Naive thymus-derived CD8-positive, alpha-beta T cell (primary cell): ENCODE results near the gene WDR26. TPM values are rescaled to one million over a fixed set of nuclear protein-coding genes. Genes with fewer than 3 reads are reported as not detected.
"Not testable (repeated sequence)": the region's sequence is repeated elsewhere in the genome, so short reads cannot be mapped to it uniquely, and the experiment has no call there.

Experiments used
- ATAC-seq, 2 donors: fragments of 150-1000 bp; cut with Tn5 transposase in 1 of 2; sonication (Bioruptor Pico), chemical (Tn5 transposase) in 1 of 2; 1 replicate in 1 of 2; 2 replicates in 1 of 2; pipeline ENCODE4 v1.10.0; 2021; ENCODE audit warnings: mild to moderate bottlenecking in 2 of 2, moderate library complexity in 2 of 2
- POLR2A ChIA-PET: fragments of 350-600 bp; sonication (Branson Sonifier 250); formaldehyde crosslinking; loops from one replicate; lab custom pipeline; 2021; ENCODE audit warnings: antibody characterized with exemption; lab: Charles Lee
- DNase-seq, 10 donors: peaks; one replicate each; pipeline versions ENCODE4 v3.0.0 to v3.0.0-alpha.2; 2020 to 2022
- H3K27ac Mint-ChIP-seq, 10 donors: one replicate each; pipeline ENCODE4 v1.8.0; 2020 to 2022; ENCODE audit warnings: mild to moderate bottlenecking in 10 of 10, mixed read lengths in 10 of 10, moderate library complexity in 4 of 10, inconsistent platforms in 1 of 10
- H3K27me3 Mint-ChIP-seq, 5 donors: one replicate each; pipeline ENCODE4 v1.8.0; 2021 to 2022; ENCODE audit warnings: mixed read lengths in 5 of 5
- H3K36me3 Mint-ChIP-seq, 3 donors: one replicate each; pipeline ENCODE4 v1.8.0; 2020 to 2022; ENCODE audit warnings: mixed read lengths in 3 of 3, mild to moderate bottlenecking in 2 of 3, inconsistent platforms in 1 of 3
- H3K4me1 Mint-ChIP-seq, 4 donors: one replicate each; pipeline ENCODE4 v1.8.0; 2021 to 2022; ENCODE audit warnings: mixed read lengths in 4 of 4
- H3K4me3 Mint-ChIP-seq, 10 donors: one replicate each; pipeline ENCODE4 v1.8.0; 2020 to 2022; ENCODE audit warnings: mild to moderate bottlenecking in 10 of 10, mixed read lengths in 10 of 10, moderate library complexity in 6 of 10, inconsistent platforms in 1 of 10
- H3K9me3 Mint-ChIP-seq, 9 donors: one replicate each; pipeline ENCODE4 v1.8.0; 2020 to 2022; ENCODE audit warnings: mixed read lengths in 9 of 9, mild to moderate bottlenecking in 3 of 9, inconsistent platforms in 1 of 9, moderate library complexity in 1 of 9
- polyA plus RNA-seq, 3 donors: library from polyadenylated mRNA; unstranded; fragments of 300-500 nt; fragmentation: Illumina TruSeq; gene quantifications; one replicate each; pipeline ENCODE4 v1.2.3, GENCODE V29; 2021
- total RNA-seq, 8 experiments: library from RNA in 2 of 8; stranded (reverse) in 2 of 8; gene quantifications; one replicate each; pipeline ENCODE4 v1.2.3 and lab custom pipeline; 2021 to 2026

Gene WDR26
- total and polyA plus RNA-seq, 5 experiments from 2014 or later: 2.7 to 121 (median 3.8) TPM

DNA sequence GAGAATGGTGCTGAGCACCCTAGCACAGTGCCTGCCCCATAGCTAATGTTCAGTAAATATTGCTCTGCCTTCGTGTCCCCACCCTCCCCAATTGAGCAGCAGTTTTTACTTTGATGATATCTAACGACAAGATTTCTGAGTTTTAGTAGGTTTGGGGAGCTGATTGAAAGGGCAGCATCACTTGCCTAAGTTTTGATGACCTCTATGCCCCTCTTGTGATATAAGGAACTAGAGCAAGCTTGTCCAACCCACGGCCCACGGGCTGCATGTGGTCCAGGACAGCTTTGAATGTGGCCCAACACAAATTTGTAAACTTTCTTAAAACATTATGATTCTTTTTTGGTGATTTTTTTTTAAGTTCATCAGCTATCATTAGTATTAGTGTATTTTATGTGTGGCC lies 76.4 kb downstream of the WDR26 start:
- Mint-ChIP-seq H3K27ac (peak overlapping the region in 7 of 10 donors; percentile 35 to 93 (median 87)), H3K4me1 (peaks cover 28 to 72% (median 64%) of the 10 kb centered on the region in 4 donors), H3K9me3 (no peaks in the 10 kb centered on the region), H3K36me3 (peaks cover 3 to 26% (median 5%) of the 10 kb centered on the region in 3 donors), H3K27me3 (no peaks in the 10 kb centered on the region), H3K4me3 (peak overlapping the region; percentile 89 to 97 (median 94))
- ATAC-seq (no peak), DNase-seq (no peak)
- POLR2A ChIA-PET: interaction anchor here (1.4 to 2.5 kb wide), 7 partner anchors 10 to 74 kb away, joined by 3 to 11 read pairs (median 7); partner anchors contain the start of gene NVL

DNA sequence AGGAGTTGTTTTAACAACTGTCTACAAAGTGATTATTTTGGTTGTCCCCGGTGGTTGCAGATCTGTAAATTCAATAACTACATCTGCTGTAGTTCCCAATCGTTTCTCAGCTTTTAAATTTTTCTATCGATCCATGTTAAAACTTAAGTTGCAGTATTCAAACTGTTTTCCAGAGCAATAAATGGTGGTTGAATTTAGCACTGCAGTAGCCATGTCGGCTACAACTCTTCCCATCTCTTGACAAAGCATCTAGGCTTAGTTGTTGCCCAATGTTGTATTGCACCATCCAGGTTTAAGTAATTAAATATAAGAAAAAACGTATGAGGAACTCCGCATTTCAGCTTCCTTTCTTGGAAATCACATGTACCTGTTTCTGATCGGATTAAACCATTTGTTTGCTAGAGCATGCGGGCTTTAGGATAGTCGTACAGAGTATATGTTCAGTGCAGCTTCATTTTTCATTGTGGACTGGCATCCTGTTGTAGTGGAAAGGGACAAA lies 76.9 kb downstream of the WDR26 start:
- Mint-ChIP-seq H3K4me1 (peaks cover 28 to 68% (median 59%) of the 10 kb centered on the region in 4 donors), H3K36me3 (peaks cover 3 to 22% (median 5%) of the 10 kb centered on the region in 3 donors), H3K4me3 (peak overlapping the region; percentile 89 to 97 (median 94)), H3K9me3 (no peaks in the 10 kb centered on the region), H3K27ac (peak overlapping the region; percentile 76 to 94 (median 90)), H3K27me3 (no peaks in the 10 kb centered on the region)
- POLR2A ChIA-PET: interaction anchor here (1.4 to 2.5 kb wide), 9 partner anchors 10 to 75 kb away, joined by 3 to 11 read pairs (median 5); partner anchors contain the start of gene NVL
- no peak for ATAC-seq
- DNase-seq: no peak

DNA sequence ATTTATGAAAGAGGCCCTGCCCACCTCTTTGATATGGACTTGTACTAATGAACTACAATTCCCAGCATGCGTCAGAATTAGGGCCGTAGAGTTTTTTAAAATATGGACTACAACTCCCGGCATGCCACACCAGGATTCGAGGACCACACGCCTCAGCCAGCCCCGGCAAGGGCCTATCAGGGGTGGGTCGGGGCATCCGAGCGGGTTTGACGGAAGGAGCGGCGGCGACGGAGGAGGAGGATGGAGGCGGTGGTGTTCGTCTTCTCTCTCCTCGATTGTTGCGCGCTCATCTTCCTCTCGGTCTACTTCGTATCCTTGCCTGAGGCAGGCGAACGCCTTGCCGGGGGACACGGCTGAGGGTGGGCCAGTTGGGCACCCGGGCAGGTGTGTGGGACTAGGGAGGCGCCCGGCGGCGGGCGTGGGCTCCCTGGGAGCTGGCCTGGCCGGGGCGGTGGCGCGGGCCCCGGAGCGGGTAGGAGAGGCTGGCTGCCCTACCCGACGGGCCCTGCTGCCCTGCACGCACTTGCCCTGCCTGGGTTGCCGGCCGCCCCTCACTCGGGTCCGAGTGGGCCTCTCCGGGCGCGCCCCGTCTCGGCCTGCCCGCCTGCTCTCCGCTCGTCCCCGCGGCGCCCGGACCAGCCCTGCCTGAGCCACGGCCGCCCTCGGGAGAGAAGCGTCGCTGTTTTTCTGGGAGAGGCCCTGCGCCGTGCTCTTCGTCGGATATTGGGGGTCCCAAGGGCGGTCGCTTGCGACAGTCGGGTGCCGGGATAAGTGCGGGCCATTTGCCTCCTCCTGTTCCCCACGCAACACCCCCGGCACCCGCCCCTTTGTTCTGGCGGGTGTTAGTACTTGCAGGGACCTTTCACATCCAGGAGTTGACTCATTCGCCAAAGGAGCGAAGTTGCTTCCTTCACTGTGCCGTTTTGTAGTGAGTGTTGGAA lies 77.6 kb downstream of the WDR26 start, which contains the start of gene CNIH4:
Gene CNIH4, plus strand, starts transcription at position 195 of the 941 bp plus-strand sequence. Its CDS starts 46 bp downstream, at position 241.
- H3K9me3 Mint-ChIP-seq: no peaks in the 10 kb centered on the region
- H3K36me3 Mint-ChIP-seq: peaks cover 0 to 15% (median 5%) of the 10 kb centered on the region in 3 donors
- peak within 1 kb of the TSS; percentile 76 to 94 (median 92) for H3K27ac Mint-ChIP-seq
- POLR2A ChIA-PET: interaction anchor here (0.8 to 2.5 kb wide), 11 partner anchors 11 to 174 kb away, joined by 3 to 11 read pairs (median 5); partner anchors contain the start of genes DEGS1, NVL and WDR26
- no peaks in the 10 kb centered on the region for H3K27me3 Mint-ChIP-seq
- H3K4me3 Mint-ChIP-seq: peak within 1 kb of the TSS; percentile 89 to 97 (median 94)
- peak; percentile 98 for ATAC-seq
- peaks cover 26 to 61% (median 53%) of the 10 kb centered on the region in 4 donors for H3K4me1 Mint-ChIP-seq
- peak; percentile 82 to 96 (median 90) for DNase-seq

DNA sequence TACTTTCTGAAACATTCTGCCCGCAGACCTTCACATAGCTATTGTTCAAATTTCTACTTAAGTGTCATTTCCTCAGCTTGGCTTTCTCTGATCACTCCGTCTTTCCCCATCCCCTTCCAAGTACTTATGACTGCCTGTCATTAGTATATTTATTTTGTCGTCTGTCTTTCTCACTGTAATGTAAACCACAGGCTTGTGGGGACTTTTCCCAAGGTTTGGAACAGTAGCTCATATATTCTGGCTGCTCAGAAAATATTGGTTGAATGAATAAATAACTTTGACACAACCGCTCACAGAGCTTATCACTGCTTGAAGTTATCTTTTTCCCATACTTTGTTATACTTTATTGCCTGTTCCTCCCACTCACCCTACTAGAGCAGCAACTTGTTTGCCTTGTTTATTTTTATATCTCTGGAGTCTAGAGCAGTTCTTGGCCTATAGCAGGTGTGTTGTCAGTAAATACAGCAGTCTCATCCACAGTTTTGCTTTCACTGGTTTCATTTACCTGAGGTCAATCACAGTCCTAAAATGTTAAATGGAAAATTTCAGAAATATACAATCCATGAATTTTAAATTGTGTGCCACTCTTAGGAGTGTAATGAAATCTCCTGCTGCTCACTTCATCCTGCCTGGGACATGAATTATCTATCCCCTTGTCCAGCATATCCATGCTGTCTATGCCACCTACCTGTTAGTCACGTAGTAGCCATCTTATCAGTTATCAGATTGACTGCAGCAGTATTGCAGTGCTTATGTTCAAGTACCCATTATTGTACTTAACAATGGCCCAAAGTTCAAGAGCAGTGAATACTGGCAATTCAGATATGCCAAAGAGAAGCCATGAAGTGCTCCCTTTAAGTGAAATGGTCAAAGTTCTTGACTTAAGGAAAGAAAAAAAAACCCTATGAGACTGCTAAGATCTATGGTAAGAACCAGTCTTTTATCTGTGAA lies 80.3 kb downstream of the WDR26 start:
- peak overlapping the region; percentile 32 to 90 (median 74) for H3K27ac Mint-ChIP-seq

DNA sequence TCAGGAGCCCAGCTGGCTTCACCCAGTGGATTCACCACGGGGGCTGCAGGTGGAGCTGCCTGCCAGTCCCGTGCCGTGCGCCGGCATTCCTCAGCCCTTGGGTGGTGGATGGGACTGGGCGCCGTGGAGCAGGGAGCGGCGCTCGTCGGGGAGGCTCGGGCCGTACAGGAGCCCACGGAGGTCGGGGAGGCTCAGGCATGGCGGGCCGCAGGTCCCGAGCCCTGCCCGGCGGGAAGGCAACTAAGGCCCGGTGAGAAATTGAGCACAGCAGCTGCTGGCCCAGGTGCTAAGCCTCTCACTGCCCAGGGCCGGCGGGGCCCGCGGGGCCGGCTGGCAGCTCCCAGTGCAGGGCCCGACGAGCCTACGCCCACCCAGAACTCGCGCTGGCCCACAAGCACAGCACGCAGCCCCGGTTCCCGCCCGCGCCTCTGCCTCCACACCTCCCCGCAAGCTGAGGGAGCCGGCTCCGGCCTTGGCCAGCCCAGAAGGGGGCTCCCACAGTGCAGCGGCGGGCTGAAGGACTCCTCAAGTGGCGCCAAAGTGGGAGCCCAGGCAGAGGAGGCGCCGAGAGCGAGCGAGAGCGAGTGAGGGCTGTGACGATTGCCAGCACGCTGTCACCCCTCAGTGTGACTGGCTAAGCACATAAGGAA lies 82.0 kb downstream of the WDR26 start:
- H3K27ac Mint-ChIP-seq: peak overlapping the region in 1 of 10 donors; percentile 6
- POLR2A ChIA-PET: interaction anchor here (1.6 kb wide), 1 partner anchor 22 kb away, joined by 5 read pairs; the partner anchor contains the start of gene NVL

More for the DNA sequence above, 80.3 kb downstream of the WDR26 start:
- H3K36me3 Mint-ChIP-seq: peaks cover 0 to 5% (median 3%) of the 10 kb centered on the region in 3 donors
- no peaks in the 10 kb centered on the region for H3K27me3 Mint-ChIP-seq
- peaks cover 25 to 48% (median 41%) of the 10 kb centered on the region in 4 donors for H3K4me1 Mint-ChIP-seq
- peak overlapping the region in 8 of 10 donors; percentile 5 to 57 (median 32) for H3K4me3 Mint-ChIP-seq
- ATAC-seq (no peak), DNase-seq (no peak)
- no peaks in the 10 kb centered on the region for H3K9me3 Mint-ChIP-seq
- POLR2A ChIA-PET: interaction anchor here (1.2 kb wide), 1 partner anchor 13 kb away, joined by 3 read pairs; no protein-coding TSS in a partner anchor

DNA sequence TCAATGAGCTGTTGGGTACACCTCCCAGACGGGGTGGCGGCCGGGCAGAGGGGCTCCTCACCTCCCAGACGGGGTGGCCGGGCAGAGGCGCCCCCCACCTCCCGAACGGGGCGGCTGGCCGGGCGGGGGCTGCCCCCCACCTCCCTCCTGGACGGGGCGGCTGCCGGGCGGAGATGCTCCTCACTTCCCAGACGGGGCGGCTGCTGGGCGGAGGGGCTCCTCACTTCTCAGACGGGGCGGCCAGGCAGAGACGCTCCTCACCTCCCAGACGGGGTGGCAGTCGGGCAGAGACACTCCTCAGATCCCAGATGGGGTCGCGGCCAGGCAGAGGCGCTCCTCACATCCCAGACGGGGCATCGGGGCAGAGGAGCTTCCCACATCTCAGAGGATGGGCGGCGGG lies 84.9 kb downstream of the WDR26 start:
- DNase-seq, ATAC-seq, H3K9me3 Mint-ChIP-seq, H3K27ac Mint-ChIP-seq, H3K36me3 Mint-ChIP-seq, H3K27me3 Mint-ChIP-seq, H3K4me3 Mint-ChIP-seq: not testable (repeated sequence)
- peaks cover 7 to 26% (median 22%) of the 10 kb centered on the region in 4 donors for H3K4me1 Mint-ChIP-seq
- POLR2A ChIA-PET: interaction anchor here (2.0 kb wide), 1 partner anchor 20 kb away, joined by 5 read pairs; the partner anchor contains the start of gene NVL

More for the DNA sequence above, 82.0 kb downstream of the WDR26 start:
- H3K36me3 Mint-ChIP-seq, H3K9me3 Mint-ChIP-seq, ATAC-seq, H3K27me3 Mint-ChIP-seq, DNase-seq, H3K4me3 Mint-ChIP-seq: not testable (repeated sequence)
- H3K4me1 Mint-ChIP-seq: peaks cover 13 to 39% (median 34%) of the 10 kb centered on the region in 4 donors

DNA sequence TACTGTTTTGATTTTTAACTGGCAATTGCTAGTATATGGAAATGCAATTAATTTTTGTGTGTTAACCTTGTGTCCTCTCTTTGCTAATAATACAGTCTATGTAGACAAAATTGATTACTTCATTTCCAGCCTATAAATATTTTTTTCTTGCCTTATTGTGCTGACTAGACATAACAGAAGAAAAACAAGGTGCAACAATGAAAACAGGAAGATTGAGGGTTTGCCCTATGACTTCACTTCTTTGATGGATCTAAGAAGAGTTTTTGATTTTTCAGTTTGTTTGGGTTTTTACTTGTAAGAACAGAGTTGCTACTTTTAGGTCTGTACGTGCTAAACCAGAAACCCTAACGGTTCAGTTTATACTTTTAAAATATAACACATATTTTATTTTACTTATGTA lies 86.5 kb downstream of the WDR26 start:
- peak; percentile 54 to 77 for ATAC-seq

DNA sequence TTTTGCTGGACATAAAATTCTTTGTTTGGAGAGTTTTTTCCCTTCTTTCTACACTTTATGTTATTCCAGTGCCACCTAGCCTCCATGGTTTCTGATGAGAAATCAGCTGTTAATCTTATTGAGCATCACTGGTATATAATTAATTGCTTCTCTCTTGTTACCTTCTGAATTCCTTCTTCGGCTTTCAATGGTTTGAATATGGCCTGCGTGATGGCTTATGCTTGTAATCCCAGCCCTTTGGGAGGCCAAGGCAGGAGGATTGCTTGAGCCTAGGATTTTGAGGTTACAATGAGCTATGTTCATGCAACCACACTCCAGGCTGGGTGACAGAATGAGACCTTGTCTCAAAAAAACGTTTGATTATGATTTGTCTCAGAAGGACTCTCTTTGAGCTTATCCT lies 90.9 kb downstream of the WDR26 start:
- Mint-ChIP-seq H3K27me3 (peaks cover 0 to 4% (median 0%) of the 10 kb centered on the region in 5 donors), H3K4me3 (no peak overlapping the region)
- peak in 1 of 10 donors; percentile 13 for DNase-seq

More for the DNA sequence above, 86.5 kb downstream of the WDR26 start:
- H3K4me1 Mint-ChIP-seq: peaks cover 0 to 15% (median 8%) of the 10 kb centered on the region in 4 donors
- peak overlapping the region in 8 of 10 donors; percentile 2 to 51 (median 37) for H3K4me3 Mint-ChIP-seq
- peak in 2 of 10 donors; percentile 45 to 48 for DNase-seq
- no peaks in the 10 kb centered on the region for H3K27me3 Mint-ChIP-seq
- POLR2A ChIA-PET: interaction anchor here (0.6 to 1.0 kb wide), 4 partner anchors 18 to 178 kb away, joined by 3 to 4 read pairs (median 3); partner anchors contain the start of gene NVL
- peak overlapping the region in 8 of 10 donors; percentile 25 to 70 (median 59) for H3K27ac Mint-ChIP-seq
- H3K36me3 Mint-ChIP-seq: peaks cover 0 to 4% (median 0%) of the 10 kb centered on the region in 3 donors
- H3K9me3 Mint-ChIP-seq: peaks cover 0 to 21% (median 0%) of the 10 kb centered on the region in 9 donors

DNA sequence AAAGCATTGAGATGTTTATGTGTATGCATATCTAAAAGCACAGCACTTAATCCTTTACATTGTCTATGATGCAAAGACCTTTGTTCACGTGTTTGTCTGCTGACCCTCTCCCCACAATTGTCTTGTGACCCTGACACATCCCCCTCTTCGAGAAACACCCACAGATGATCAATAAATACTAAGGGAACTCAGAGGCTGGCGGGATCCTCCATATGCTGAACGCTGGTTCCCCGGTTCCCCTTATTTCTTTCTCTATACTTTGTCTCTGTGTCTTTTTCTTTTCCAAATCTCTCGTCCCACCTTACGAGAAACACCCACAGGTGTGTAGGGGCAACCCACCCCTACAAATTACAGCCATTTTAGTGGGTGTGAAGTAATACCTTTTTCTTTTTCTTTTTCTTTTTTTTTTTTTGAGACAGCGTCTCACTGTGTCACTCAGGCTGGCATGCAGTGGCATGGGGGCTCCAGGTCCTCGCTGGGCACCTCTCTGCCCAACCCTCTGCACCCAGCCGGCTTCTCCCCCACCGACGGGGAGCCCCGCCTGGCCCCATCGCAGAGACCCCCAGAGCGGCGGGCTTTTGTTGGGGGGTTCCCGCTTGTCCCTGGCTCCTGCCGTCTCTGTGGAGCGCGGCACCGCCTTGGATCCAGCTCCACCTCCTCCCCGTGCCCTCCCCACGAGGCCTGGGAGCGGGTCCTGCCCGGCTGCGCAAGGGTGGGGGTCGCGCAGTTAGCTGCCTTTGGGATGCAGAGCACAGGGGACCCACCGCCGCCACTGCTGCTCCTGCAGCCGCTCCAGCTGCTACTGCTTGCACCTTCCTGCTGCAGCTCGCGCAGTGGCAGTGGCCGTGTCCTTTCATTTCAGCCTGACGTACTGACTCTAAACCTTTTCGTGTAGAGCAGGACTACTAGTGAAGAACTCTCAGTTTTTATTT lies 93.9 kb downstream of the WDR26 start:
- Mint-ChIP-seq H3K4me1 (peaks cover 3 to 14% (median 5%) of the 10 kb centered on the region in 4 donors), H3K27ac (peak overlapping the region in 6 of 10 donors; percentile 25 to 86 (median 70)), H3K9me3 (peaks cover 0 to 19% (median 0%) of the 10 kb centered on the region in 9 donors), H3K4me3 (peak overlapping the region; percentile 58 to 86 (median 77))
- DNase-seq: peak in 8 of 10 donors; percentile 19 to 49 (median 30)
- ATAC-seq: peak; percentile 94 to 96
- not testable (repeated sequence) for H3K36me3 Mint-ChIP-seq, H3K27me3 Mint-ChIP-seq
- POLR2A ChIA-PET: interaction anchor here (0.8 to 1.6 kb wide), 4 partner anchors 11 to 117 kb away, joined by 3 to 11 read pairs (median 4); partner anchors contain the start of gene NVL

More for the DNA sequence above, 90.9 kb downstream of the WDR26 start:
- Mint-ChIP-seq H3K36me3 (peaks cover 0 to 4% (median 0%) of the 10 kb centered on the region in 3 donors), H3K9me3 (peaks cover 0 to 21% (median 0%) of the 10 kb centered on the region in 9 donors), H3K27ac (no peak overlapping the region), H3K4me1 (peaks cover 3 to 21% (median 14%) of the 10 kb centered on the region in 4 donors)
- POLR2A ChIA-PET: interaction anchor here (0.5 to 1.4 kb wide), 2 partner anchors 14 to 106 kb away, joined by 3 read pairs; partner anchors contain the start of gene CNIH4
- ATAC-seq: no peak
